GM18951 (cell line): ENCODE data around the gene PLEKHM1.
A peak's percentile ranks its signal among the peaks of the same experiment; 100 is the strongest.

Experiments
- POLR2A ChIP-seq: IDR thresholded peaks from 4 replicates; pipeline ENCODE4 v1.6.1; 2011; ENCODE audit warnings: mild to moderate bottlenecking; ENCODE audit not compliant: insufficient read length, insufficient read depth; ENCODE audit errors: extremely low read depth
- in situ Hi-C: fragments of 300-500 bp; cut with MboI; formaldehyde crosslinking; loops from one replicate; pipeline ENCODE4 v1.12.0; 2022; ENCODE audit warnings: low sequenced_read_pairs, mixed read lengths, inconsistent platforms; ENCODE audit not compliant: unreplicated experiment

The PLEKHM1 gene

DNA sequence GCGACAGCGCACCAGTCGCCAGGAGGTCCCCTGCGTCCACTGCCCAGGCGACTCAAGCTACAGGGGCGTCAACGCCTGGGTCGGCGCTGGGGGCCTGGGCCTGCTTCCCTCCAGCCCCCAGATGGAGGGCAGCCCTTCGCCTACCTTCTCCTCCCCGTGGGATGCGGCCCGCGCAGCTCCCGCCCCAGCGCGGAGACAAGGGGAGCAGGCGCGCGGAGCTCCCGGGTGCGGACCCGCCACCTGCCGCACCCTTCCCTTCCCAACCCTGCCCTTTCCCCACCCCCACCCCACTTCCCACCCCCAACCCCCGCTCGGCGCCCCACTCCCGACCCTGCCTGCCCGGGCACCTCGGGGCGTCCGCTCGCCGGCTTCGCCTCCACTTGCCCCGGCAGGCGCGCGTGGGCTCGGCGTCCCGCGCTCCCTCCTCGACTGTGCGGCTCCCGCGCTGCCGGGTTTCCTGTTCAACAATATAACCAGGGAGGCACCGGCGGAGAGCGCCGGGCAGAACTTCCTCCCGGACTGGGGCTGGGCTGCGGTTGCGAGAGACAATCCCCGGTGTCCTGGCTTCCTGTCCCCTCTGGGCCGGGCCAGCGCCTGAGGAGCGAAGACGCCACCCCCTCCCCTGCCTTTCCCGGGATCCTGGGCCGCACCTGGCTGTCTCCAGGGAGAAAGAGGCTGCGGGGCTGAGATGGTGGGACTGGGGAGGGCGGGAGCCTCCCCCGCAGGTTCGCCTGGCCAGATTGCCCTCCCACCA is 57.9 kb downstream of the PLEKHM1 start, which contains the start of gene ARHGAP27:
Gene ARHGAP27, minus strand, starts transcription at position 466 of the 754 bp plus-strand sequence. CDS start 2,591 bp downstream, outside the sequence.
- no peak for TF ChIP-seq POLR2A
- in situ Hi-C loops: loop anchor here (10.0 kb wide), 1 partner anchor 152 kb away; no protein-coding TSS in a partner anchor

DNA sequence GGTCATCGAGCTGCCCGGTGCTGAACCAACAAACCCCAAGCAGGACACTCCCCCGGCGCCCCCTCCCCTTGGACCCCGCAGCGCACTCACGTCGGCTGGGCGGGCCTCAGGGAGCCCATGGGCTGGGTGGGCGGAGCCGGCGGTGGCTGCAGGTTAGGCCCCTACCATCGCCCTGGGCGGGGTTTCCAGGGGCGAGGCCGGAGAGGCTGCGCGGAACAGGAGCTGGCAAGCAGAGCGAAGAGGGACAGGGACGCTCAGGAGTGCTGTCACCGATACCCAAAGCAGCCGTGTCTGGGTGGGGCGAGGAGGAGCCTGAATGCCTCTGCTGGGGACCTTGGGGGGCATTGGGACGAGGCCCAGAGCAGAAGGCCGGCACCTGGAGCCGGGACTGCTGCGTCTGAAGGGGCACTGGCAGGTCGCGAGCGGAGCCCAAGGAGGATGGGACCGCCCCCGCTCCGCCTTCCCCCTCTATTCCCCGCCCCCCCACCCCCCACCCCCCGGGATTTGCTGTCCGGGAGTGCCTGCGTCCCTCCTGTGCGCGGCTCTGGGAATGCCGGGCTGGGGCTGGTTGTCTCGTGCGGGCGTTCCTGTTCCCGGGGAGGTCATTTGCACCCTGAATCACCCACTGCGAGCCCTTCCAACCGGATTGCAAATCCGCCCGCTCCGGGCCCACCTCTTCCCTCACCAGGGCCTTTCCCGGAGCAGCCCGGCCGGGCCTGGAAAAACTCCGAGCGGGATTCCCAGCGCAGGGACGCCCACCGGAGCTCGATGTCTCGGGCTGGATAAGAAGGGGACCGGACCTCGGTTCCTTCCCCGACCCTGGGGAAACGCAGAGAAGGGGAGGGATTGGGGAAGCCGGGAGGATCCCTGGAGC is 58.8 kb downstream of the PLEKHM1 start:
- in situ Hi-C loops: loop anchor here (10.0 kb wide), 1 partner anchor 153 kb away; no protein-coding TSS in a partner anchor
- peak; percentile 62 for TF ChIP-seq POLR2A

DNA sequence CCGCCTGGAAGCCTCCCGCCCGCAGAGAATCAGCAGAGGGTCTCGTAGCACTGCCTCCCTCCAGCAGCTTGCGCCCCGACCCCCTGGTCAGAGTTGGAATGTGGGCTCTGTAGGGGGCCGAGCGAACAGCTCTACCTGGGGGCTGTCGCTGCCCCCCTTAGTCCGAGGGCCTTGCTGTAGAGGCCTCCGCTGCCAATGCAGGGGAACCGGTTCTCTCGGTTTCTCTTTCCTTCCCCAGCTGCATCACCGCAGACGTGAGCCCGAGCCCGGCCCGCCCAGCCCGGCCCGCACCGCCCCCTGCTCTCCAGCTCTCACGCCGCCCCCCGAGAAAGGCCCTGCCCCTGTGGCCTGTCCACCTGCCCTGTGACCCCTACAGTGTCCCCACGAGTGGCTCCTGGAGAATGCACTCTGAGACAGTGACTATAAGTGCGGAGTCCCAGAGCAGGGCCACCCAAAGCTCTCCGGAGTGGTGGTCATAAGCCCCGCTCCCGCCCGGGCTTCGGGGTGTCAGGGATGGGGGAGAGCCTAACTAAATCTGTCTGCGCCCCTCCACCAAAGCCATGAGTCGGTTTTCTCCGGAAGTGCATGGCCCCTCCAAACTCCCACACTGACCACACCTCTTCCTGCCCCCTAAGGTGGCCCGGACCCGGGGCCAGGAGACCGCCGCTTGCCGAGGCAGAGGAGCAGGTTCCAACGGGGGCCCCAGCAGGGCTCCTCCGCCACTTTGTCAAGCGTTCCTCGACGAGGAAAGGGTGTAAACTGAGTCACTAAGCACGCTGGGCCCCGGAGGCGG is 59.6 kb downstream of the PLEKHM1 start:
- in situ Hi-C loops: loop anchor here (10.0 kb wide), 1 partner anchor 154 kb away; no protein-coding TSS in a partner anchor

DNA sequence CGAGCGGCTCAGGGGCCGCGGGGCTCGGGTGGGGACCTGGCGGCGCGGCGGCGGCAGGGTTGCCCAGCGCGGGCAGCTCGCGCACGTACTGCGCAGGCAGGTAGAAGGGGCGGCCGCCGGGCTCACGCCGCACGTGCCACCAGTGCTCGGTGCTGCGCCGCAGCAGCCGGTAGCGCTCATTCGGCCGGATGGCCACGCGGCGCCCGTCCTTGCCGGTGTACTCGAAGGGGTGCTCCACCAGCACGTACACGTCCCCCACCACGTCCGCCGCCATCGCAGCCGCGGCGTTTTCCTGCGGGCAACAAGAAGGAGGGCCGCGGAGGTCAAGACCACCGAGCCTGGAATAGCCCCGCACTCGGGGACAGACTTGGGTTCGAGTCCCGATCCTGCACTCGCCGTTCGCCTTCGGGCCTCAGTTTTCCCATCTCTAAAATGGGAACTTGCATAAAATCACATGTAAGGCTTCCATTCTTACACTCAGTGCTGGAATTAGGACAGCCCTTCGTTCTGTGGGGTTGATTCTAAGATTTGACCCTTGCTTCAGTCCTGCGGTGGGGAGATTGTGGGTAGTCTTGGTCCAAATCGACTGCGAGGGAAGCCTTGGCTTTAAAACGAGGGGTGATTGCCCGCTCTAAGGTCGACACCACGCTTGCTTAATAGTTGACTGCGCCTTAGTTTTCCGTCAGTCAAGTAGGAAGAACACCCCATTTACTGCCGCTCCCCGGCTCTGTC is 60.3 kb downstream of the PLEKHM1 start:
- TF ChIP-seq POLR2A: no peak
- in situ Hi-C loops: loop anchor here (10.0 kb wide), 1 partner anchor 155 kb away; no protein-coding TSS in a partner anchor

More for the DNA sequence above, 59.6 kb downstream of the PLEKHM1 start:
- no peak for TF ChIP-seq POLR2A

DNA sequence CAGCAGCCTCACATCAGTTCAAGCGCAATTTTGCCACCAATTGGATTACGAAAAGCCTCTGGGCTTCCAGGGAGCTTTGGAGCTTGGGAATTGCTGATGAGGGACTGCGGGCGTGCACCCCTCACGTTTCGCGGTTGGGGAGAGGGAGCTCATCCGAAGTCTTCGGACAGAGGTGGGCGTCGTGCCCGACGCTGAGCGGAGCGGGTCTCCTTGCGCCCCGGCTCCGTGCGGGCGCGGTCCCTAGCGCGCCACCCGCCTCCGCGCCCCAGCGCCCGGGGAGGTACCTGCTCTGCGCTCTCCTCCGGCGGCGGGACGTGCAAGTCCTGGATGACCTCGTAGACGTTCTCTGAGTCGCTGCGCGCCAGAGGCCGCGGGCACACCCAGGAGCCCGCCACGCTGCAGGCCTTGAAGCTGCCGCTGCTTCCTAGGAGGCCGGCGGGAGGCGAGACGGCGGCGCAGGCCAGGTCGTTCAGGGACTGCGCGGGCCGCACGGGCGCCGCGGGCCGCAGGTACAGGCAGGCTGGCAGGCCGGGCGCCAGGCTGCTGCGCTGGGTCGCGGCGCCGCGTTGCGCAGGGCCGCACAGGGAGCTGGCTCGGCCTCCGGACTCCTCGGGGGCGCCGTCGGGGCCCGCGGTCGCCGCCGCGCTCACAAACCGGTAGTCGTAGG is 61.0 kb downstream of the PLEKHM1 start:
- no peak for TF ChIP-seq POLR2A
- in situ Hi-C loops: loop anchor here (10.0 kb wide), 1 partner anchor 155 kb away; no protein-coding TSS in a partner anchor

DNA sequence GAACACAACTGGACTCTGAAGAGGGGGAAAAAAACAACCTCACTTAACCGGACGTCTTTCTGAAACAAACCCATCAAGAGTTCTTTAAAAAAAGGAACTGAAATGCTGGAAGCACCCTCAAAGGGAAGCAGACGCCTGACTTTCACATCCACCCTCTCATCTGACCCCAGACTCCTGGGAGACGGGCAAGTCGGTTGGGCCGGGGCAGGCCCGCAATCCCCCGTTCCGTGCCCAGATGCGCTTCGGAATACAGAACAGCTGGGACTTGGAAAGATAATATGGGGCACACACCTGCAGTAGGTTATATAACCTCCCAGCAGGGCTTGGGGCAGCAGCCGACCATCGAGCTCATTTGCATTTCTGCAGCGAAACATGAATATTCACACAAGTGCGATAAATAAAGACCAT is 61.6 kb downstream of the PLEKHM1 start:
- in situ Hi-C loops: no loop called here
- no peak for TF ChIP-seq POLR2A

DNA sequence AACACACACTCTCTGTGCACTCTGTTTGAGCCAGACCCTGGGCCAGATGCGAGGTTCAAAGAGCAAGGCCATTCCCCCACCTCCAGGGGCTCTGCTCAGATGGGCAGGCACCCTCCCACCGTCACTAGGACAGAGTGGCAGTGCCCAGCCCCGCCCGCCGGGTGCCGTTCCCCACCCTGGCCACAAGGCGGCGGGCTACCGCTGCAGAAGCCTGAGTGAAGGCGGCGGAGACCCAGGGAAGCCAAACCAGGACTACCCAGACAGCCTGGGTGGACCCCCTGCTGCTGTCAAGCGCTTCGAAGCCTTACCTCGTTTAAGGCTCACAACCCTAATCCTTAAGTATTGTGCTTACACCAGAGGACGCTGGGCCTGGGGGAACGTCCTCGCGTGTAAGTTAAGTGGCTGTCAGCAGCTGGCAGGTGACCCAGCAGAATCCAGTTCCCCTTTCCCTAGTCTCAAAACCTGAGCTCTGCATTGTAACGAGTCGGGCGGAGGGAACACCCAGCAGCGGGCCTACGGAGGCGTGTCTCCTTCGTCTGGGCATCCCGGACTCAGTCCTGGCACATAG is 62.4 kb downstream of the PLEKHM1 start:
- no peak for TF ChIP-seq POLR2A
- in situ Hi-C loops: no loop called here

DNA sequence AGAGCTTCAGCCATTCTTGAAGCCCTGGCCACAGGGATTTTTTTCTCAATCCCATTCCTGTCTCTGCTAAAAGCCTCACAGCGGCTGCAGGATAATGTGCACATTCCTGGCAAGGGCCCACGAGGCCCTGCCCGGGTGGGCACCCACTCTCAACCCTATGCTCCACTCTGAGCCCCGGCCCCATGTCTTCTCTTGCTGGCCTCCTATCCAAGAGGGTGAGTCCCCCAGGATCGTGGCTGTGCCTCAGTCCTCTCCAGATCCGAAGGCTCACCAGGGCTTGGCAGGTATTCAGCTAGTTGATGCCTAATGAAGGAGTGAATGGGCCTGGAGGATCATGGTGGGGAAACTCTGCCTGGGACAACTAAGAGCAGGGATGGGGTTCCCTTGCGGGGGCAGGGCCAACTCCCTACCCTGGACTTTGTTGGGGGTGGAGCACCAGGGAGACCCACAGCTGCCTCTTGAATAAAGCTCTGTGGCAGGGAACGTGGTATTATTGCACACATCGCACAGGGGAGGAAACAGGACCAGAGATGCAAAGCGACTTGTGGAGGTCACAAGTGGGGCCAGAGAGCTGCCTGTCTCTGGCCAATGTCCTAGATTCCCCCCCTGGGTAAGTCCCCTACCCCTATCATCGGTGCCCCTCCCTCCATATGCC is 63.2 kb downstream of the PLEKHM1 start:
- in situ Hi-C loops: no loop called here
- TF ChIP-seq POLR2A: no peak

DNA sequence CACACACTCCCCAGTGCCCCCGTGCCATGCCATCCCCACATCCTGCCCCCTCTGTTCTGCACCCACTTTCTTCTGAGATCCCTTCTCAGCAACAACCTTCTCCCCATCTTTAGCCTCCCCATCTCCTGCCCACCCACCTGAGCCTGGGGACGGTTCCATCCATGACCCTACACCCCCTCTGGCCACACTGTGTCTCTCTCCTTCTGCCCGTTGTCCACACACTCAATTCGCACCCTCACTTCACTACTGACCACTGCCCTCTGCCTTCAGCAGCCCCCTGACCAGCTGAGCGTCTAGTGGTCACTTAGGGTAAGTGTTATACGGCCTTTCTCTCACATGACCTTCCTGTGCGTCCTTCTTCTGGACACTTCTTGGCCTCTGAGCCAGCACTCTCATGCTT is 64.0 kb downstream of the PLEKHM1 start:
- in situ Hi-C loops: no loop called here
- TF ChIP-seq POLR2A: no peak

DNA sequence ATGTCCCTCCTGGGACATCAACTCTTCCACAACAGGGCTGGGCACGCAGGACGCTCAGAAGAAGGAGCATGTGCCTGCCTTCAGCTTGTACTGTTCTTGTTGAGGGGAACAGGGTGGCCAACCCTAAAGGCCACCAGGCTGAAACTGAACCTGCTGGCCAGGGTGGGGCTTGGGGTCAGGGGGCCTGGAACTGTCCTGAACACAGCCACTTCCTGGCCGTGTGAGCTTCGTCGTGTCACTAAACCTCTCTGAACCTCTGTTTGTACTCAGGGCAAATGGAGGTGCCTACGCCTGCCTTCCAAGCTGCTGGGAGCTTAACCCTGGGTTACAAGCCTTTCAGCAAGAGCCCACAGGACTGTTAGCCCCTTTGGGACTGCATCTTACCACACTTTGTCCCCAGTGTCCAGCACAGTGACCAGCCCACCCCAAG is 64.5 kb downstream of the PLEKHM1 start:
- in situ Hi-C loops: no loop called here
- no peak for TF ChIP-seq POLR2A
